Ascending aorta (tissue), 2 donors: Measurements from ENCODE around the gene SORCS2. TPM values are rescaled to one million over a fixed set of nuclear protein-coding genes. Genes with fewer than 3 reads are reported as not detected.

Source experiments
- DNase-seq, 2 donors: peaks; one replicate each; pipeline ENCODE4 v3.0.0-alpha.2; 2019; ENCODE audit warnings: low spot score in 2 of 2
- H3K27ac ChIP-seq, 2 donors: fragments of 200-600 bp; sonication (generic); one replicate each; pipeline ENCODE4 v1.5.1; 2016 to 2017; ENCODE audit warnings: mild to moderate bottlenecking in 1 of 2
- H3K27me3 ChIP-seq: fragments of 200-600 bp; sonication (generic); one replicate; pipeline ENCODE4 v1.5.1; 2017
- H3K36me3 ChIP-seq, 2 donors: fragments of 200-600 bp; sonication (generic); one replicate each; pipeline ENCODE4 v1.5.1; 2016
- H3K4me1 ChIP-seq, 2 donors: fragments of 200-600 bp; sonication (generic); one replicate each; pipeline ENCODE4 v1.5.1; 2016 to 2017; ENCODE audit warnings: mild to moderate bottlenecking in 1 of 2
- H3K4me3 ChIP-seq, 2 donors: fragments of 200-600 bp; sonication (generic); one replicate each; pipeline ENCODE4 v1.5.1; 2016 to 2017; ENCODE audit warnings: mild to moderate bottlenecking in 1 of 2
- H3K9me3 ChIP-seq, 2 donors: fragments of 200-600 bp; sonication (generic); one replicate each; pipeline ENCODE4 v1.5.1; 2016
- intact Hi-C: fragments of 100-400 bp; cut with DNase I; formaldehyde crosslinking; loops from one replicate; pipeline ENCODE4 v1.15.1; 2023
- total RNA-seq: library from RNA; depleted of rRNA; stranded (reverse); fragments of >200 nt; gene quantifications from one replicate; pipeline ENCODE4 v1.1.0, GENCODE V29; 2016
- TF ChIP-seq, protein P1 (sequence below), 3 experiments: fragments of 200-600 bp in 2 of 3; fragments of 450-650 bp in 1 of 3; sonication (generic) in 2 of 3; IDR thresholded peaks; one replicate each; pipeline ENCODE4 v1.5.1; 2016 to 2019; ENCODE audit warnings: antibody characterized with exemption in 3 of 3, mild to moderate bottlenecking in 1 of 3, moderate library complexity in 1 of 3

The SORCS2 gene
- total RNA-seq, 1 donor from 2014 or later: 0.32 TPM

DNA sequence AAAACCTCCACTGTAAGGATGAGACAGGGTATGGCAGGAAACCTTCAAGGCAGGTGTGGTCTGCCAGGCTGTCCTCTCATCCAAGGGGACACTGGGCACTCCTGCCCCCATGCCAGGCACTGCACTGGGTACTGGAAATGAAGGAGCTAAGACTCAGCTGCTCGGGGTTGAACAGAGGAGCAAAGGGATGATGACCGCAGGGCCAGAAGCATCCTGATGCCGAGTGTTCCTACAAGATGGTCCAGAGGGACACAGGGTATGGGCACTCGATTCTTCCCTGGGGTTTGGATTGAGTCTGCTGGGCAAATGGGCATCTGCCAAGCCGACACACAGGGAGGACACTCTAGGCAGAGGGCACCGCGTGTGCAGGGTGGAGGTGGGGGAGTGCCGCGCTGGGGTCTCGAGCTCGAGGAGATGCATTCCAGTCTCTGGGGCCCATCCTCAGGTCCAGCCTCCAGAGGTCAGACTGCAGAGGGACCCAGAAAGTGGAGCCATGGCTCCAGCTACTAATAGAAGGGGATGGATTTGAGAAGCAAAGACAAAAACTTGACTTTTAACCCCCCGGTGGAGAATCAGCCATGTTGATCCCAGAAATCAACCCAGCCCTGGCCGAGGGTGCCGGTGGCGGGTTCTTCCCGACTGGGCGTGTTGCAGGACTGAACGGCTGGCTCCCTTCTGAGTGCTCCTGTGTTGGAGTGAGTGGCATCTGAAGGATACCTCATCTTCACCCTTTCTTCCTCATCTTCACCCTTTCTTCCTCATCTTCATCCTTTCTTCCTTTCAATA is 500.3 kb downstream of the SORCS2 start:
- no peak overlapping the region for H3K27ac ChIP-seq
- no peak overlapping the region for H3K4me3 ChIP-seq
- H3K9me3 ChIP-seq: no peaks in the 10 kb centered on the region
- no peaks in the 10 kb centered on the region for H3K36me3 ChIP-seq
- no peaks in the 10 kb centered on the region for H3K27me3 ChIP-seq
- intact Hi-C loops: no loop called here
- TF ChIP-seq, protein P1, sequence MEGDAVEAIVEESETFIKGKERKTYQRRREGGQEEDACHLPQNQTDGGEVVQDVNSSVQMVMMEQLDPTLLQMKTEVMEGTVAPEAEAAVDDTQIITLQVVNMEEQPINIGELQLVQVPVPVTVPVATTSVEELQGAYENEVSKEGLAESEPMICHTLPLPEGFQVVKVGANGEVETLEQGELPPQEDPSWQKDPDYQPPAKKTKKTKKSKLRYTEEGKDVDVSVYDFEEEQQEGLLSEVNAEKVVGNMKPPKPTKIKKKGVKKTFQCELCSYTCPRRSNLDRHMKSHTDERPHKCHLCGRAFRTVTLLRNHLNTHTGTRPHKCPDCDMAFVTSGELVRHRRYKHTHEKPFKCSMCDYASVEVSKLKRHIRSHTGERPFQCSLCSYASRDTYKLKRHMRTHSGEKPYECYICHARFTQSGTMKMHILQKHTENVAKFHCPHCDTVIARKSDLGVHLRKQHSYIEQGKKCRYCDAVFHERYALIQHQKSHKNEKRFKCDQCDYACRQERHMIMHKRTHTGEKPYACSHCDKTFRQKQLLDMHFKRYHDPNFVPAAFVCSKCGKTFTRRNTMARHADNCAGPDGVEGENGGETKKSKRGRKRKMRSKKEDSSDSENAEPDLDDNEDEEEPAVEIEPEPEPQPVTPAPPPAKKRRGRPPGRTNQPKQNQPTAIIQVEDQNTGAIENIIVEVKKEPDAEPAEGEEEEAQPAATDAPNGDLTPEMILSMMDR (IDR thresholded peaks at IDR 0.05): no peak
- no peaks in the 10 kb centered on the region for H3K4me1 ChIP-seq
- DNase-seq: no peak

DNA sequence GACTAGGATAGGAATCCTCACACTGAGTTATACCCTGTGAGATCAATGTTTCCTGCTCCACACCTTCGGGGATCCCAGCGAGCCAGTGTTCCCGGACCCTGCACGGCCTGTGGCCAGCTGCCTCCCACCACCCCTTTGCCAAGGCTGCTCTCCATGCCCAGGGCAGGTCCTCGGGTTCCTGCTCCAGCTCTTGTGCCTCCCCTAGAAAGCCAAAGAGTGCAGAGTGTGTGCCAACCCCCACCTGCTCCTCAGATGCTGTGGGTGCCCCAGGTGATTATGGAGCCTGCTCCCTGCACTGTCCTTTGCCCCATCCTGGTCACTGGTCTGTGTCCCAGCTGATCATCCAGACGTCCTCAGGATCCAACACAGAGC is 500.9 kb downstream of the SORCS2 start:
- Histone ChIP-seq H3K4me1 (no peaks in the 10 kb centered on the region), H3K9me3 (no peaks in the 10 kb centered on the region), H3K4me3 (no peak overlapping the region), H3K27me3 (no peaks in the 10 kb centered on the region), H3K36me3 (no peaks in the 10 kb centered on the region), H3K27ac (no peak overlapping the region)
- TF ChIP-seq, protein P1 (IDR thresholded peaks at IDR 0.05): no peak
- intact Hi-C loops: no loop called here
- DNase-seq: no peak

GRCh38 chr4:7693711-7694110 is 501.4 kb downstream of the SORCS2 start:
- Histone ChIP-seq H3K36me3 (no peaks in the 10 kb centered on the region), H3K4me3 (no peak overlapping the region), H3K9me3 (no peaks in the 10 kb centered on the region), H3K27me3 (no peaks in the 10 kb centered on the region), H3K27ac (no peak overlapping the region), H3K4me1 (no peaks in the 10 kb centered on the region)
- TF ChIP-seq, protein P1 (IDR thresholded peaks at IDR 0.05): no peak
- intact Hi-C loops: no loop called here
- DNase-seq: no peak

GRCh38 chr4:7694324-7694723 is 502.0 kb downstream of the SORCS2 start:
- Histone ChIP-seq H3K4me1 (no peaks in the 10 kb centered on the region), H3K4me3 (no peak overlapping the region), H3K9me3 (no peaks in the 10 kb centered on the region), H3K36me3 (no peaks in the 10 kb centered on the region), H3K27ac (no peak overlapping the region), H3K27me3 (no peaks in the 10 kb centered on the region)
- no peak for DNase-seq
- TF ChIP-seq, protein P1 (IDR thresholded peaks at IDR 0.05): no peak
- intact Hi-C loops: no loop called here

GRCh38 chr4:7697343-7697742 is 505.0 kb downstream of the SORCS2 start:
- Histone ChIP-seq H3K36me3 (no peaks in the 10 kb centered on the region), H3K27ac (no peak overlapping the region), H3K4me3 (no peak overlapping the region), H3K4me1 (no peaks in the 10 kb centered on the region), H3K9me3 (no peaks in the 10 kb centered on the region), H3K27me3 (no peaks in the 10 kb centered on the region)
- TF ChIP-seq, protein P1 (IDR thresholded peaks at IDR 0.05): no peak
- intact Hi-C loops: no loop called here
- DNase-seq: no peak
